Breast epithelium (tissue), 4 donors: Measurements from ENCODE around the gene CHCHD6. TPM values are rescaled to one million over a fixed set of nuclear protein-coding genes. Genes with fewer than 3 reads are reported as not detected.

Source experiments
- DNase-seq, 2 donors: peaks; one replicate each; pipeline ENCODE4 v3.0.0-alpha.2; 2019; ENCODE audit warnings: low spot score in 2 of 2
- H3K27ac ChIP-seq, 2 donors: fragments of 200-600 bp; sonication (generic) in 1 of 2; one replicate each; pipeline ENCODE4 v1.5.1; 2016 to 2019; ENCODE audit warnings: mild to moderate bottlenecking in 1 of 2
- H3K27me3 ChIP-seq, 2 donors: fragments of 200-600 bp; sonication (generic) in 1 of 2; one replicate each; pipeline versions ENCODE4 v1.5.1 to v1.6.0; 2017 to 2019; ENCODE audit warnings: control low read depth in 1 of 2, mild to moderate bottlenecking in 1 of 2
- H3K36me3 ChIP-seq: fragments of 200-600 bp; one replicate; pipeline ENCODE4 v1.5.1; 2019
- H3K4me1 ChIP-seq, 2 donors: fragments of 200-600 bp; sonication (generic); one replicate each; pipeline ENCODE4 v1.5.1; 2016 to 2019; ENCODE audit warnings: control low read depth in 1 of 2
- H3K4me3 ChIP-seq, 3 donors: fragments of 200-600 bp; sonication (generic); 1 replicate in 2 of 3; 2 replicates in 1 of 3; pipeline ENCODE4 v1.5.1; 2016 to 2019; ENCODE audit warnings: mild to moderate bottlenecking in 3 of 3, moderate library complexity in 2 of 3
- H3K9me3 ChIP-seq, 2 donors: fragments of 200-600 bp; sonication (generic) in 1 of 2; one replicate each; pipeline ENCODE4 v1.5.1; 2016 to 2019; ENCODE audit warnings: control low read depth in 1 of 2
- CTCF ChIP-seq, 3 donors: fragments of 450-650 bp; IDR thresholded peaks; one replicate each; pipeline ENCODE4 v1.5.1; 2016 to 2017; ENCODE audit warnings: antibody characterized with exemption in 3 of 3, mild to moderate bottlenecking in 3 of 3, moderate library complexity in 3 of 3
- POLR2A ChIP-seq: fragments of 450-650 bp; IDR thresholded peaks from one replicate; pipeline ENCODE4 v1.6.1; 2016; ENCODE audit warnings: antibody characterized with exemption, mild to moderate bottlenecking, moderate library complexity
- POLR2AphosphoS5 ChIP-seq, 3 donors: sonication (generic); formaldehyde crosslinking; IDR thresholded peaks; one replicate each; pipeline ENCODE4 v1.6.1; 2017; ENCODE audit warnings: antibody characterized with exemption in 3 of 3
- intact Hi-C: fragments of 100-400 bp; cut with DNase I; formaldehyde crosslinking; loops from one replicate; pipeline ENCODE4 v1.15.1; 2023; ENCODE audit warnings: low total_unique reads
- total RNA-seq, 3 donors: library from RNA; depleted of rRNA; stranded (reverse); fragments of >200 nt; gene quantifications; one replicate each; pipeline ENCODE4 v1.1.0, GENCODE V29; 2016

The CHCHD6 gene
- total RNA-seq, 3 donors from 2014 or later: 12.2 to 21.2 (median 19.3) TPM

- Histone ChIP-seq H3K4me1 (peaks cover 0 to 5% of the 10 kb centered on the region in 2 donors), H3K9me3 (no peaks in the 10 kb centered on the region), H3K27ac (no peak overlapping the region), H3K4me3 (no peak overlapping the region), H3K36me3 (no peaks in the 10 kb centered on the region), H3K27me3 (no peaks in the 10 kb centered on the region)
- DNase-seq: no peak
- intact Hi-C loops: no loop called here
- TF ChIP-seq POLR2AphosphoS5 (IDR thresholded peaks at IDR 0.05): no peak
- no peak for TF ChIP-seq POLR2A
- no peak for TF ChIP-seq CTCF (IDR thresholded peaks at IDR 0.05)
These were observed 2.6 kb downstream of the CHCHD6 start for GRCh38 chr3:126706631-126707030.

GRCh38 chr3:126711121-126711760 lies 7.2 kb downstream of the CHCHD6 start:
- Histone ChIP-seq H3K27ac (no peak overlapping the region), H3K36me3 (no peaks in the 10 kb centered on the region), H3K9me3 (no peaks in the 10 kb centered on the region), H3K4me1 (no peaks in the 10 kb centered on the region), H3K4me3 (no peak overlapping the region), H3K27me3 (no peaks in the 10 kb centered on the region)
- intact Hi-C loops: no loop called here
- DNase-seq: no peak
- TF ChIP-seq POLR2AphosphoS5 (IDR thresholded peaks at IDR 0.05) (no peak), CTCF (IDR thresholded peaks at IDR 0.05) (no peak), POLR2A (no peak)

GRCh38 chr3:126713199-126713598 lies 9.2 kb downstream of the CHCHD6 start:
- no peak for TF ChIP-seq POLR2AphosphoS5 (IDR thresholded peaks at IDR 0.05)
- TF ChIP-seq POLR2A: no peak
- TF ChIP-seq CTCF (IDR thresholded peaks at IDR 0.05): no peak
- no peaks in the 10 kb centered on the region for H3K4me1 ChIP-seq
- H3K27me3 ChIP-seq: no peaks in the 10 kb centered on the region
- H3K27ac ChIP-seq: no peak overlapping the region
- no peaks in the 10 kb centered on the region for H3K36me3 ChIP-seq
- DNase-seq: no peak
- intact Hi-C loops: no loop called here
- H3K9me3 ChIP-seq: no peaks in the 10 kb centered on the region
- H3K4me3 ChIP-seq: no peak overlapping the region

- Histone ChIP-seq H3K27me3 (no peaks in the 10 kb centered on the region), H3K36me3 (no peaks in the 10 kb centered on the region), H3K9me3 (no peaks in the 10 kb centered on the region), H3K27ac (no peak overlapping the region), H3K4me1 (no peaks in the 10 kb centered on the region), H3K4me3 (no peak overlapping the region)
- DNase-seq: no peak
- no peak for TF ChIP-seq CTCF (IDR thresholded peaks at IDR 0.05)
- no peak for TF ChIP-seq POLR2AphosphoS5 (IDR thresholded peaks at IDR 0.05)
- no peak for TF ChIP-seq POLR2A
- intact Hi-C loops: loop anchor here (1.0 kb wide), 1 partner anchor 16 kb away; no protein-coding TSS in a partner anchor
These were observed 10.3 kb downstream of the CHCHD6 start for GRCh38 chr3:126714276-126714900.

- no peaks in the 10 kb centered on the region for H3K9me3 ChIP-seq
- no peaks in the 10 kb centered on the region for H3K27me3 ChIP-seq
- H3K36me3 ChIP-seq: no peaks in the 10 kb centered on the region
- TF ChIP-seq POLR2A: no peak
- no peak overlapping the region for H3K4me3 ChIP-seq
- H3K27ac ChIP-seq: no peak overlapping the region
- no peaks in the 10 kb centered on the region for H3K4me1 ChIP-seq
- intact Hi-C loops: loop anchor here (1.0 kb wide), 1 partner anchor 17 kb away; no protein-coding TSS in a partner anchor
- DNase-seq: no peak
These were observed 10.9 kb downstream of the CHCHD6 start for GRCh38 chr3:126714921-126715320.
